ENCODE results near the gene DRG2.

DRG2 gene

GRCh38 chr17:18087610-18088491 is at the start of gene DRG2:
Gene DRG2 (plus strand): TSS chr17:18087948. CDS start chr17:18088024, 76 bp downstream.
- DNase-seq = peak; percentile 84

DNA sequence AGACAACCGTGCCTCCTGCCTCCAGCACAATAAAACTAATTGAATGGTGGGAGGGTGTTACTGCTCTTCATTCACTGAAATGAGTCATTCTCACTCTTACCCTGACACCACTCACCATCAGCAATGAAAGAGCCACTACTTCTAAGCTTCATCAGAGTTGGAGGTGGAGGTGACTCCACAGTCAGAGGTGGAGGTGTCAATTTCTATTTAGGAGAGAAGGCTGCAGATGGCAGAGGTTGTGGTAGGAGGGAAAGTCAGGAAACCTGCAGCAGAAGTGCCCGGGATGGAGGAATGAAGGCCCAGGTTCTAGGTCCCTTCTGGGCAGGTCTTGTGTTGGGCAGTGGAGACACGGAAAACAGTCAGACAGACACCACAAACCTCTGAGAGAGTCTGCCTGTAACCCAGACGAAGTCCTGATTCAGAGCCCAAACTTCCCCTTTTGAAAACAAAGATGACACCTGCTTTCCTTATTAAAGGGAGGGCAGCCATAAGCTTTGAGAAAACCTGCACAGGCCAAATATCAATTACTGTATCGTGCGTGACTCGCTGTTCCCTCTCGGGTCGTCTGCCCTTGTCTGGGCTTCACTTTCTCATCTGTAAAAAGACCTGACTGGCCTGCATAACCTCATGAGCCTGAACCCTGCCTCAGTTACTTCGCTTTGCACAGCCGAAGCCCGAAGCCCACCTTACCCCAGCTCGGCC is 49.4 kb upstream of the DRG2 start:
- DNase-seq = no peak

DNA sequence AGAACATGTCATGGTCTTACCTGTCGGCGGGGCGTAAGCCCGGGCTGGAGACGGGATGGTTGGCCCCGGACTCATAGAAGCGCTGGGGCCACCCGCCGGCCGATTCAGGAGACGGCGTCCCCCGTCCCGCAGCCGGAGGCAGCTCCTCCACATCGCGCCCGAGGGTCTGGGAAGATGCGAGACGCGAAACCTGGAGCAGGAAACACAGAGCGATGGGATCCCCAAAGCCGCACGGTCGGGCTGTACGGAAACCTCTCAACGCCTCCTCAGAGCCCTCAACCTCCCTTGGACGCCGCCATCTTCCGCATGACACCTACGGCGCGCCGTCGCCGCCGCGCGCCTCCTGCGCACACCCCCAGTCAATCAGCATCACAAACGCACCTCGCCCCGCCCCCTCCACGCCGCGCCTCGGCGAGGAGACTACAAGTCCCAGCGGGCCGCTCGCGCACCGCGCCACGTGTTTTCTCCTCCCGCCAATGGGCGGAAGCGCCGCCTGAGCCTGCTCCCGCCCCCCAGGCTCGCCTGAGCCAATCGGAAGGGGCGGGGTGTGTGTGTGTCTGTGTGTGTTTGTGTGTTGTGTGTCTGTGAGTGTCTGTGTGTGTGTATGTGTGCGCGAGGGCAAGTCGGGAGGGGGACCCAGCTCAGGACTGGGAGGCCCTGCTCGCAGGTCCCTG is 48.8 kb upstream of the DRG2 start, which contains the start of the genes ATPAF2 and GID4:
Gene ATPAF2 (minus strand): TSS at position 308 of the 674 bp plus-strand sequence. CDS start 155 bp downstream, at position 153.
Gene GID4 (plus strand): TSS at position 548 of the 674 bp plus-strand sequence. CDS start 57 bp downstream, at position 605.
- peak; percentile 98 for DNase-seq

DNA sequence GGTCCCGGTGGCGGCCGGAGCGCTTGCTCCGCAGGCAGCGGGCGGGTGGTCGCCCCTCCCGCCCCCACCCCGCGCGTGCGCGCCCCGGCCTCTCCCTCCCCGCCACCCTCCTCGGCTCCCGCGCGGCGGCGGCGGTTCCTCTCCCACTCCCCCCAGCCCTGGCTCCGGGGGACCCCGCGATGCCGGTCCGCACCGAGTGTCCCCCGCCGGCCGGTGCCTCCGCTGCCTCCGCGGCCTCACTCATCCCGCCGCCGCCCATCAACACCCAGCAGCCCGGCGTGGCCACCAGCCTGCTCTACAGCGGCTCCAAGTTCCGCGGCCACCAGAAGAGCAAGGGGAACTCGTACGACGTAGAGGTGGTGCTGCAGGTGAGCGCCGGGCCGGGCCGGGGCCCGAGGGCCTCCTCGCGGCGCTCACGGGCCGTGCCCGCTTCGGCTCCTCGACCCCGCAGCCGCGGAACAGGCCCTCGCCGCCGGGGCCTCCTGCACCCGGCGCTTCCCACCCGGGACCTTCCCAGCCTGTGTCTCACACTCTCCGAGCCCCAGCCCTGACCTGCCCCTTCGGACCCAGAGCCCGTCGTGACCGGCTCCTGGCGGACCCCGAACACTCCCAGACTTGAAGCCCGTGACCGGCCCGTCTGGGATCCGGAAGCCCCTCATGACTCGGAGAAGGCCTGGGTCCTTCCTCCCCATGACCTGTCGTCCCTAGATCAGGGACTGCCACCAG is 48.0 kb upstream of the DRG2 start:
- peak; percentile 45 for DNase-seq

GRCh38 chr17:18040261-18040858 is 47.4 kb upstream of the DRG2 start:
- DNase-seq = no peak

GRCh38 chr17:18041776-18042175 is 46.0 kb upstream of the DRG2 start:
- no peak for DNase-seq

DNA sequence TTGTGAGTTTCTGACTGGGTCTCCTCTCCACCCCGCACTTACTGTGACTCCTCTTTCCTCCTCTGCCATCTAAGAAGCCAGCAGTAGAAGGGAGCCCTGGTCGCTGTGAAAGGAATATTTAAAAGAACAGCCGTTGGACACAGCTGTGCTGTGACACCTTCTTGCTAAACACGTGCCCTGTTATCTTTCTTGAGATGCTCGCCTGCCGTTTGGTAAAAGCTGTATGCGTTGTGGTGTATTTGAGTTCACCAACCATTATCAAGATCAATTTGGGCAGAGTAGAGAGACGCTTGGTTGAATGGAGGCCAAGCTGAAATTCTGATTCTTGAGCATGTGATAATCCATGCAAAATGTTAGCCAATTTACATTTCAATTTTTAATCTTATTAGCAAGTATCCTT is 44.8 kb upstream of the DRG2 start:
- DNase-seq = no peak

GRCh38 chr17:18043491-18043890 is 44.3 kb upstream of the DRG2 start:
- DNase-seq = no peak

GRCh38 chr17:18044609-18045008 is 43.1 kb upstream of the DRG2 start:
- no peak for DNase-seq

DNA sequence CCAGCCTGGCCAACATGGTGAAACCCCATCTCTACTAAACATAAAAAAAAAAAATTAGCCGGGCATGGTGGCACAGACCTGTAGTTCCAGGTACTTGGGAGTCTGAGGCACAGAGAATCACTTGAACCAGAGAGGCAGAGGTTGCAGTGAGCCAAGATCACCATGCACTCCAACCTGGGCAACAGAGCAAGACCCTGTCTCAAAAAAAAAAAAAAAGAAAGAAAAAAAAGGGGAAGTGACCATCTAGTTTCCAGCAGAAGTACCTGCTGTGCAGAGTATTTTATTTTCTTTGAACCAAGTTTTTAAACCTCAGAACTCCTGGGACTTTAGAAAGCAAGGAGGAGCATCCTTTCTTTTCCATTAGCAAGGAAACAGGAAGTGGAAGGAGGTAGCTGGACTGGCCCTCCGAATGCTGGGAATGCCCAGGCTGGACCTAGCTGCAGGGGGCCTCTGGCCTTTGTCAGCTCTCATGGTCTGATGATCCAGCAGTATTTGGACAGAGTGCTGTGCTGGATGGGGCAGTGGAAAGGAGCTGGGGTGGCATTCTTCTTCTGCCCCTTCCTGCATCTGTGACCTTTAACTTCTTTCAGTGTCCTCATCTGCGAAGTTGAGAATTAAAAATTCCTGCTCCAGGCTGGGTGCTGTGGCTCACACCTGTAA is 41.9 kb upstream of the DRG2 start:
- DNase-seq = no peak

GRCh38 chr17:18055597-18055996 is 32.2 kb upstream of the DRG2 start:
- no peak for DNase-seq

DNA sequence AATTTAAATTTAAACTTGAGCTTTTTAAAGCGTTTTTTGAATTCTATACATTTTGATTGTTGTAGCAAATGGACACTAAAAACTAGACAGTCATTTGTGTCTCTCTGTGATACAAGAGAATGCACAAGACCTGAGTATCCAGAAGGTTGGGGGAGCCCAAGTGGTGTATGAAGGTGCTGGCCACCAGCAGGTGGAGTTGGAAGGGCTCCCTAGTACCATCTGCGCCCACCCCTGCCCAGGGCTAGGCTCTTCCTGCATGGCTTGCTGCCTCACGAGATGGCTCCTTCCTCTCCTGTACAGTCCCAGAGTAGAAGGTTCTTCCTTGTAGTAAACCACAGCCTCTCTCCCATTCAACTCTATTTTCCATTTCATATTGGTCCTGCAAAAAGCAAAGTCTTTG is 31.5 kb upstream of the DRG2 start:
- no peak for DNase-seq

GRCh38 chr17:18059283-18059682 is 28.5 kb upstream of the DRG2 start:
- no peak for DNase-seq

- no peak for DNase-seq
Measured at GRCh38 chr17:18064053-18064452, 23.7 kb upstream of the DRG2 start.

GRCh38 chr17:18065546-18065945 is 22.2 kb upstream of the DRG2 start:
- no peak for DNase-seq

DNA sequence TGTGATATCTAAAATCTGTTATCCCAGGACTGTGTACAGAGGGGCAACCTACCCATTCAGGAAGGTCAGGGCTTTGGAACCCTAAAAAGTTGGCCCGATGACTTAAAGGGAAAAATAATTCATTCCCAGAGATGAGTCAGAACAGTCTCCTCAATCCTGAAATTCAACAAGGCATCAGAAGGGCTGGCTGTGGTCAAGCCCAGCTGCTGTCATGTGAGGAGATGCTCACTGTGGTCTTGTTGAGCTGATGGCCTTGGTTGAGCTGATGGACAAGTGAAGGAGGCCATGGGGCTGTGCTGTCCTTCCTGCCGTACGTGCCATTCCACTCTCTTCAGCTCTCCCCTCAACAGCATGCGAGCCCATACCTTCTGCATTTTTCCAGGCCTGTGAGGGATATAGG is 20.9 kb upstream of the DRG2 start:
- no peak for DNase-seq

DNA sequence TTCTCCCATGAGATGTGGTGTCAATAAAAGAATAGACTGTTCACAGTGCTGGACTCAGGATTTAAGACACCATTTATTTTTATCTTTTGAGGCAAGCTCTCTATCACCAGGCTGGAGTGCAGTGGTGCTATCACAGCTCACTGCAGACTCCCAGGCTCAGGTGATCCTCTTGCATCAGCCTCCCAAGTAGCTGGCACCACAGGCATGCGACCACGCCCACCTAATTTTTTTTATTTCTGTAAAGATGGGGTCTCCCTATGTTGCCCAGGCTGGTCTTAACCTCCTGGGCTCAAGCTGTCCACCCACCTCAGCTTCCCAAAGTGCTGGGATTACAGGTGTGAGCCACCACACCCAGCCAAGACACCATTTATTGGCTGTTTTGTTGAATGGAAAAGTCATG is 18.6 kb upstream of the DRG2 start:
- no peak for DNase-seq

- no peak for DNase-seq
Measured at GRCh38 chr17:18070861-18071340, 16.8 kb upstream of the DRG2 start.

- no peak for DNase-seq
Measured at GRCh38 chr17:18071751-18072150, 16.0 kb upstream of the DRG2 start.

- no peak for DNase-seq
Measured at GRCh38 chr17:18074566-18075272, 13.0 kb upstream of the DRG2 start.

- no peak for DNase-seq
Measured at GRCh38 chr17:18076936-18077335, 10.8 kb upstream of the DRG2 start.
